Stimulated activated CD4-positive, alpha-beta T cell treated with anti-CD3 and anti-CD28 coated beads, Interleukin-1b, Interleukin-23, amount 100 ng/mL, for 24 hours (primary cell): ENCODE data around the gene CELA2B.
A peak's percentile ranks its signal among the peaks of the same experiment; 100 is the strongest.

Experiments
- DNase-seq, 4 experiments: peaks; one replicate each; pipeline ENCODE4 v3.0.0-alpha.2; 2020; ENCODE audit warnings: low read depth in 4 of 4, low spot score in 1 of 4

The CELA2B gene

GRCh38 chr1:15524021-15524282, 48.0 kb downstream of the CELA2B start, which contains the start of gene CASP9:
TSS of gene CASP9 (minus strand) at chr1:15524215. CDS start at chr1:15524200, 15 bp downstream.
- DNase-seq, result no peak

- peak; percentile 99 to 100 (median 100) for DNase-seq
These were observed 48.6 kb downstream of the CELA2B start for GRCh38 chr1:15524283-15525049.

- no peak for DNase-seq
These were observed 49.4 kb downstream of the CELA2B start for GRCh38 chr1:15525050-15526020.

GRCh38 chr1:15526021-15526489, 50.2 kb downstream of the CELA2B start:
- no peak for DNase-seq

GRCh38 chr1:15526490-15527339, 50.8 kb downstream of the CELA2B start, which contains the start of gene DNAJC16:
TSS of gene DNAJC16 (plus strand) at chr1:15526848. CDS start at chr1:15529106, 2,258 bp downstream.
- DNase-seq, result peak; percentile 82 to 94 (median 90)

GRCh38 chr1:15531003-15531402, 55.1 kb downstream of the CELA2B start:
- DNase-seq, result no peak

GRCh38 chr1:15531682-15532081, 55.8 kb downstream of the CELA2B start:
- DNase-seq, result no peak

GRCh38 chr1:15538771-15539170, 62.9 kb downstream of the CELA2B start:
- DNase-seq, result no peak

- DNase-seq, result no peak
These were observed 64.3 kb downstream of the CELA2B start for GRCh38 chr1:15540186-15540585.
